Uterus (tissue), 4 donors: ENCODE measurements around the gene FAM184B. TPM values are rescaled to one million over a fixed set of nuclear protein-coding genes. Genes with fewer than 3 reads are reported as not detected.

Experiments
- DNase-seq, 2 donors: peaks; one replicate each; pipeline ENCODE4 v3.0.0-alpha.2; 2019 to 2020
- H3K27ac ChIP-seq, 2 donors: fragments of 200-600 bp; sonication (generic); 1 replicate in 1 of 2; 2 replicates in 1 of 2; pipeline ENCODE4 v1.5.1; 2016 to 2018
- H3K27me3 ChIP-seq, 2 donors: fragments of 200-600 bp; sonication (generic); one replicate each; pipeline ENCODE4 v1.5.1; 2018 to 2019; ENCODE audit warnings: control low read depth in 1 of 2
- H3K36me3 ChIP-seq, 2 donors: fragments of 200-600 bp; sonication (generic); one replicate each; pipeline ENCODE4 v1.5.1; 2019; ENCODE audit warnings: control low read depth in 1 of 2
- H3K4me1 ChIP-seq, 2 donors: fragments of 200-600 bp; sonication (generic); one replicate each; pipeline ENCODE4 v1.5.1; 2018 to 2019; ENCODE audit warnings: control low read depth in 1 of 2
- H3K4me3 ChIP-seq, 2 donors: fragments of 200-600 bp; sonication (generic); 1 replicate in 1 of 2; 2 replicates in 1 of 2; pipeline ENCODE4 v1.5.1; 2018 to 2019; ENCODE audit warnings: mild to moderate bottlenecking in 1 of 2
- H3K9me3 ChIP-seq, 2 donors: fragments of 200-600 bp; sonication (generic); one replicate each; pipeline ENCODE4 v1.5.1; 2019; ENCODE audit warnings: control low read depth in 1 of 2
- POLR2A ChIP-seq, 2 donors: fragments of 450-650 bp; IDR thresholded peaks; one replicate each; pipeline ENCODE4 v1.6.1; 2016; ENCODE audit warnings: antibody characterized with exemption in 2 of 2, mild to moderate bottlenecking in 1 of 2, moderate library complexity in 1 of 2
- intact Hi-C: fragments of 100-400 bp; cut with DNase I; formaldehyde crosslinking; loops from one replicate; pipeline ENCODE4 v1.15.1; 2023; ENCODE audit warnings: low total_unique reads
- total RNA-seq, 4 donors: library from RNA; depleted of rRNA in 3 of 4; stranded (reverse); fragments of >200 nt in 3 of 4; gene quantifications; one replicate each; pipeline versions ENCODE4 v1.1.0 to v1.2.4, GENCODE V29; 2014 to 2023
- TF ChIP-seq, protein P1 (sequence below), 4 experiments: fragments of 200-600 bp in 2 of 4; fragments of 450-650 bp in 2 of 4; sonication (generic) in 2 of 4; IDR thresholded peaks; one replicate each; pipeline ENCODE4 v1.5.1; 2016 to 2019; ENCODE audit warnings: antibody characterized with exemption in 4 of 4, mild to moderate bottlenecking in 2 of 4, moderate library complexity in 1 of 4
- donor health status: DM: yes; HTN: yes; CAD: no.

The FAM184B gene
- total RNA-seq, 4 donors from 2014 or later = 0.07 TPM; not detected in 3

DNA sequence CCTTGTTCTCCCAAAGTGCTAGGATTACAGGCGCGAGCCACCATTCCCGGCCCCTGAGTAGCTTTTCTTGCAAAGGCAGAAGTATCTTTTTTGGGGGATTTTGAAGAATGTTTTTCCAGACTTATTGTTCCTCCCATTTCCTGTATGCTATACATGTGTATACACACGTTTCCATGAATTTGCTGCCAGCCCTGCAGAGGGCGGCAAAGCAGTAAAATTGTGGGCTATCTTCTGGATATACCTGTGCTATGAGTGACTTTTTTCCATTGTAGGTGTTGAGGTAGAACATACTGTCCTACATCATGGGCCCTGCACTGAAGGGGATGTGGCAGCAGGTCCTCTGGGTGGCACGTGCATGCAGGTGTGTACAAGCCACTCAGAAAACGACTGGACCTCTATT, 183.9 kb downstream of the FAM184B start:
- intact Hi-C loops = no loop called here
- Histone ChIP-seq H3K9me3 (no peaks in the 10 kb centered on the region), H3K4me3 (no peak overlapping the region), H3K27ac (no peak overlapping the region), H3K36me3 (no peaks in the 10 kb centered on the region), H3K4me1 (no peaks in the 10 kb centered on the region), H3K27me3 (no peaks in the 10 kb centered on the region)
- no peak for DNase-seq
- TF ChIP-seq POLR2A (IDR thresholded peaks at IDR 0.05) = no peak
- TF ChIP-seq, protein P1, sequence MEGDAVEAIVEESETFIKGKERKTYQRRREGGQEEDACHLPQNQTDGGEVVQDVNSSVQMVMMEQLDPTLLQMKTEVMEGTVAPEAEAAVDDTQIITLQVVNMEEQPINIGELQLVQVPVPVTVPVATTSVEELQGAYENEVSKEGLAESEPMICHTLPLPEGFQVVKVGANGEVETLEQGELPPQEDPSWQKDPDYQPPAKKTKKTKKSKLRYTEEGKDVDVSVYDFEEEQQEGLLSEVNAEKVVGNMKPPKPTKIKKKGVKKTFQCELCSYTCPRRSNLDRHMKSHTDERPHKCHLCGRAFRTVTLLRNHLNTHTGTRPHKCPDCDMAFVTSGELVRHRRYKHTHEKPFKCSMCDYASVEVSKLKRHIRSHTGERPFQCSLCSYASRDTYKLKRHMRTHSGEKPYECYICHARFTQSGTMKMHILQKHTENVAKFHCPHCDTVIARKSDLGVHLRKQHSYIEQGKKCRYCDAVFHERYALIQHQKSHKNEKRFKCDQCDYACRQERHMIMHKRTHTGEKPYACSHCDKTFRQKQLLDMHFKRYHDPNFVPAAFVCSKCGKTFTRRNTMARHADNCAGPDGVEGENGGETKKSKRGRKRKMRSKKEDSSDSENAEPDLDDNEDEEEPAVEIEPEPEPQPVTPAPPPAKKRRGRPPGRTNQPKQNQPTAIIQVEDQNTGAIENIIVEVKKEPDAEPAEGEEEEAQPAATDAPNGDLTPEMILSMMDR (IDR thresholded peaks at IDR 0.05) = no peak

DNA sequence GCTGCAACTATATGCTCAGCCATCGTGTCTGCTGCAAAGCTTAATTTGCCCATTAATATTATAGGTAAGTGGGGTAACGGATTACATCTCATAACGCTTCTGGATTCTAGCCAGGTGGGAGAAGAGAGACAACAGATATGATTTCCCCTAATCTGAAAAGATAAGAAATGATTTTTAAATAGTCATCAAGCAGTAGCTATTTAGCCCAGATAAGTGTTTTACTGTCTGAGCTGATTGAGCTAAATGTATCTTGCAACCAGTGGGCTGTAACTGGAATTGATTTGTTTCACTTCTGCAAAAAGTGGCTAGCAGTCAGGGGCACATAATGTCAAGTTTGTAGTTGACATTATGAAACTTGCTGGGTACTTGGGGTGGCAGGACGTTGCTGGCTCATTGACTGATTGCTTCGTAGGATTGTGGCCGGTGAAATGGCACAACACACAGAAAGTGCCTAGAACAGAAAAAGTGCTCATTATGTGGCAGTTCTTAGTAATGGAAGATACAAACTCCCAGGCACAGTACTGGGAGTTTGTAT, 185.9 kb downstream of the FAM184B start:
- TF ChIP-seq, protein P1 (IDR thresholded peaks at IDR 0.05) = no peak

DNA sequence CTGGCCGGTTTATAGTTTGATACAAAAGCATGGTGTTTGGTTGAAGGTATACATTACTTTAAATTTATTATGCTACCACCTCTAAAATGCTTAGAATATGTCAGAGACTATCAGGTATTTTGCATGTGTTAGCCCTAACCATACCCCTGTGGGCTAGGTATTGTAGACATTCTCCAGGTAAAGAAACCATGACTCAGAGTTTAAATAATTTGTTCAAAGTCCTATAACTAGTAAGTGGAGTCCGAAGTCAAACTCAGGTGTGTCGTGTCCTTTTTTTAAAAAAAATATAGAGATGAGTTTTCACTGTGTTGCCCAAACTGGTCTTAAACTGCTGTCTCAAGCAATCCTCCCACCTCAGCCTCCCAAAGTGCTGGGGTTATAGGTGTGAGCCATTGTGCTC, 192.1 kb downstream of the FAM184B start:
- Histone ChIP-seq H3K27ac (no peak overlapping the region), H3K4me1 (no peaks in the 10 kb centered on the region), H3K4me3 (no peak overlapping the region), H3K9me3 (no peaks in the 10 kb centered on the region), H3K27me3 (no peaks in the 10 kb centered on the region), H3K36me3 (no peaks in the 10 kb centered on the region)
- TF ChIP-seq POLR2A (IDR thresholded peaks at IDR 0.05) = no peak
- TF ChIP-seq, protein P1 (IDR thresholded peaks at IDR 0.05) = no peak
- no peak for DNase-seq
- intact Hi-C loops = no loop called here

More for the DNA sequence above, 185.9 kb downstream of the FAM184B start:
- no peak overlapping the region for H3K4me3 ChIP-seq
- no peaks in the 10 kb centered on the region for H3K27me3 ChIP-seq
- H3K4me1 ChIP-seq = no peaks in the 10 kb centered on the region
- intact Hi-C loops = no loop called here
- H3K36me3 ChIP-seq = no peaks in the 10 kb centered on the region
- no peak overlapping the region for H3K27ac ChIP-seq
- no peak for DNase-seq
- H3K9me3 ChIP-seq = no peaks in the 10 kb centered on the region

DNA sequence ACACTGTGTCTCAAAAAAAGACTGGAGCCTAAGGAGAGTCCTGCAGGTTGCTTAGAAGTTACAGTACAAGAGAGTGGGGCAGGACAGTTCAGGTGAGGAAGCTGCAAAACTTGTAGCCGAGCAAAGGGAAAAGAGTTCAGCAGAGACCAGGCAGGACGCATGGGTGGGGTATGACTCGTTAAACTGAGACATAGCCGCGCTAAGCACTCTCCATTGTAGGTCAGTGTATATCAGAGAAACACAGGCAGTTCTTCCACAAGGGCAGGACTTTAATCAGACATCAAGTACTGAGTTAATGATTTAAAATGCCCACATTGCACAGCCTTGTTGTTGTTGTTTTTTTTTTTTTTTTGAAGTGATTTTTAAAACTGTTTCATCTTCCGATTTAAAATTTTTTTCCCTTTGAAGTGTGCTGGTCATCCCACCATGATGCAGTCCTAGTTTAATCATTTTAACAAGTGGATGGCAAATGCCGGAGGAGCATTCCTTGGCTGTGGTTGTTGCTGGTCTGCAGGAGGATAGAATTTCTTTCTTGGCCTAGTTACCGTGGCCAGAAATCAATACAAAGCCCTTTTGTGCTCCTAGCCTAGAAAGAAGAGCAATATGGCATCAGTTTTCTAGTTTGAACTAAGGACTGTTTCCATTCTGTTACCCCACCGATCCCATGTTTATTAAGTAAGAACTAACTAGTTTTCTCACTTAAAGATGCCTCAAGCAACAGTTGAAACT, 194.2 kb downstream of the FAM184B start:
- DNase-seq = no peak
- Histone ChIP-seq H3K4me1 (no peaks in the 10 kb centered on the region), H3K27me3 (no peaks in the 10 kb centered on the region), H3K36me3 (no peaks in the 10 kb centered on the region), H3K27ac (no peak overlapping the region), H3K9me3 (no peaks in the 10 kb centered on the region), H3K4me3 (no peak overlapping the region)
- intact Hi-C loops = no loop called here
- TF ChIP-seq, protein P1 (IDR thresholded peaks at IDR 0.05) = no peak
- TF ChIP-seq POLR2A (IDR thresholded peaks at IDR 0.05) = no peak

DNA sequence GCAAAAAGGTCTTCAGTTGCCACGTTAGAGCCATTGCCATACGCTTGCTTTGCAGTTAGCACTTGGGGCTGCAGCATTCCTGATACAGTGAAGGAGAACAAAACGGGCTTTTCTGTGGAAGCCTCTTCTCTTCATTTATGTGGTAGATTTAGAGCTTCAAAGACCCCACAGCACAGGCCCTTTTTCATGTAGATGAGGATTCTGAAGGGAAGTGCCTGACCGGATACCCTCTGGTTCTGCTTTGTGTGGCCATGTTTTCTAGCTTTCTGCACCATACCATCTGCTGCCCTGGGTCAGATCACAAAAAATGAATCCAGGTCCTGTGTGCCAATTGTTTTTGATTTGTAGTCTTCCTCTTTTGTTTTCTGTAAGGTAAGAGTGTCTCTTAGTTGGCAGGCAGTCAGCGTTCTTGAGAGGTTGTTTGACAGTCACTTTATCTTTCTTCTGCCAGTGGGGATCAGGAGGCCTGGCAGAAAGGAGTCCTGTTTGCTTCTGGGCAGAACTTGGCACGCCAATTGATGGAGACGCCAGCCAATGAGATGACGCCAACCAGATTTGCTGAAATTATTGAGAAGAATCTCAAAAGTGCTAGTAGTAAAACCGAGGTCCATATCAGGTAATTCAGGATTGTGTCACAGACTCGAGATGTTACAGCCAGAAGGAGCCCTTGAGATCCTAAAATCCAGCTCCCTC, 196.8 kb downstream of the FAM184B start:
- DNase-seq = no peak
- H3K27ac ChIP-seq = no peak overlapping the region
- intact Hi-C loops = no loop called here
- H3K4me3 ChIP-seq = no peak overlapping the region
- no peaks in the 10 kb centered on the region for H3K27me3 ChIP-seq
- no peaks in the 10 kb centered on the region for H3K4me1 ChIP-seq
- H3K9me3 ChIP-seq = no peaks in the 10 kb centered on the region
- TF ChIP-seq POLR2A (IDR thresholded peaks at IDR 0.05) = no peak
- TF ChIP-seq, protein P1 (IDR thresholded peaks at IDR 0.05) = no peak
- H3K36me3 ChIP-seq = no peaks in the 10 kb centered on the region
